EH (cell line): ENCODE measurements around the gene ZYG11B.
"Not testable (repeated sequence)": the region's sequence is repeated elsewhere in the genome, so short reads cannot be mapped to it uniquely, and the experiment has no call there.

Experiments used
- DNase-seq: peaks from one replicate; pipeline ENCODE4 v3.0.0-alpha.2; 2015; ENCODE audit warnings: low read depth

Gene ZYG11B

DNA sequence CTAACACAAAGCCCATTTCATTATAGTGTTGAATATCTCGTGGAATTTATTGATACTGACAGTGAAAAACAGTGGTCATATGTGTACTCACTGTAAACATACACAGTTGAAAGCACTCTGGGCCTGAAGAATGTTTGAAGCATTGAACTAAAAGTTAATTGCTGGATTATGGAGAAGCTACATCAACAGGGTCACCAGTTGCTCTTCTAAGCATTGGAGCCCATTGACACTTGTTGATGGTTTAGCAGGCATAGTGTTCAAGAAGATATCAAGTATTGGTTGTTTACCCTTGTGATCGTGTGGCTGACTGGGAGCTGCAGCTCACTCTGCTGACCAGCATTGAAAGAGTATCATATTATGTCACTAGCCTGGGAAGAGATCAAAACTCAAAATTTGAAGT, 126.6 kb downstream of the ZYG11B start:
- DNase-seq: no peak

DNA sequence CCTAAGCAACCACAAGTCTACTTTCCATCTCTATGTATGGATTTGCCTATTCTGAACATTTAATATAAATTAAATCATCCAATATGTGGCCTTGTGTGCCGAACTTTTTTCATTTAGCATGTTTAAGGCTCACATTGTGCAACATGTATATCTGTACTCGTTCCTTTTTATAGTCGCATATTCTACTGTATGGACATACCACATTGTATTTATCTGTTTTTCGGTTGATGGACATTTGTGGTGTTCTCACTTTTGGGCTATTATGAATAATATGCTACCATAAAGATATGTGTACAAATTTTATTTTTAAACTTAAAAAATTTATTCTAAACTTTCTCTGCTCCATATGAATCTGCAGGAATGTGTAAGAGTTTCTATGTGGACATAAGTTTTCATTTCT, 129.3 kb downstream of the ZYG11B start:
- no peak for DNase-seq

DNA sequence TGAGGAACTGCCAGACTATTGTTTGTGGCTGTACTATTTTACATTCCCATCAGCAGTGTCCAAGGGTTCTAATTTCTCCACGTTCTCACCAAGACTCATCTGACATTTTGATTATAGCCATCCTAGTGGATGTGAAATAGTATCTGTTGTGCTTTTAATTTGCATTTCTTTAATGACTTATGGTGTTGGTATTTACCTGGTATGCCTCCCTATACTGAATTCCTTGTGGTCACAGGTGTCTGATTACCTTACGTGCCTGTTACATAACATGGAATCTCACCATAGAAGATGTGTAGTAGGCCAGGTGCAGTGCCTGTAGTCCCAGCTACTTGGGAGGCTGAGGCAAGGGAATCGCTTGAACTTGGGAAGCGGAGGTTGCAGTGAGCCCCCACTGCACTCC, 129.8 kb downstream of the ZYG11B start:
- DNase-seq: no peak

DNA sequence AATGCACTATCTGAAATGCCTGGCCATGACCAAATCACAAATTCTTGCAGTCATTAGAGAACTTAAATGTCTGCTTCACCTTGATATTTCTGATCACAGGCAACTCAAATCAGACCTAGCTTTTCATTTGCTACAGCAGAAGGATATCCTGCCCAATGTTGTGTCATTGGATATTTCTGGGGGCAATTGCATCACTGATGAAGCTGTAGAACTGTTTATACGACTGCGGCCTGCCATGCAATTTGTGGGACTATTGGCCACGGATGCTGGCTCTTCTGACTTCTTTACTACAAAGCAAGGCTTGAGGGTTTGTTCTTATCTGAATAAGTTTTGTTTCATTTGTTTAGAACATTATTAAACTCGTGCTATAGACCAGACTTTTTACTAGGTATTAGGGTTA, 131.2 kb downstream of the ZYG11B start:
- no peak for DNase-seq

DNA sequence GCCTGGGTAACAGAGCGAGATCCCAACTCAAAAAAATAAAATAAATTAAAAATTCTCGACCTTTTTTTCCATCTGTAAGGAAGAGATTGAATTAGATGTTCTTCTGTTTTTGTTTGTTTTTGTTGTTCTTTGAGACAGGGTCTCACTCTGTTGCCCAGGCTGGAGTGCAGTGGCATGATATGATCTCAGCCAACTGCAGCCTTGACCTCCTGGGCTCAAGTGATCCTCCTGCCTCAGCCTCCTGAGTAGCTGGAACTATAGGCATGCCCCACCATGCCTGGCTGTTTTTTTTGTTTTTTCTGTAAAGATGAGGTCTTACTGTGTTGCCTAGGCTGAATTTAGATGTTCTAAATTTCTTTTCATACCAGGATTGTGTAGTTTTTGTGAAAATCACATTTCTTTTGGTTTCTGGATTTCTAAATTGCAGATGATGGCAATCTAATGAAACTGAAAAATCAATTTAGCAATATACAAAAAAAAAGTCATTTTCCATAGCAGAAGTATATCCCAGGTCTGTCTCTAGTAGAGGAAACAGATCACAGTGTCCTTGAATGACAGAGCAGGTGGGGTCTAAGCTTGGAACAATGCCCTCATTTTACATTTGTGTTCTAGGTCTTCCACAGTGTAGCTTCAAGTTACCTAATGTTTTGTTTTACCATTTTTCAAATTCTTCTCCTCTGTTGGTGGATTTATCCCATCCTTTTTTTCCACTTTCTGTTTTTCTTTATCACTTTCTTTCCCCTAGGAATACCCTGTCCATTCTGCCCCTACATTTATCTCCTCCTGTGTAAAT, 136.6 kb downstream of the ZYG11B start:
- no peak for DNase-seq

DNA sequence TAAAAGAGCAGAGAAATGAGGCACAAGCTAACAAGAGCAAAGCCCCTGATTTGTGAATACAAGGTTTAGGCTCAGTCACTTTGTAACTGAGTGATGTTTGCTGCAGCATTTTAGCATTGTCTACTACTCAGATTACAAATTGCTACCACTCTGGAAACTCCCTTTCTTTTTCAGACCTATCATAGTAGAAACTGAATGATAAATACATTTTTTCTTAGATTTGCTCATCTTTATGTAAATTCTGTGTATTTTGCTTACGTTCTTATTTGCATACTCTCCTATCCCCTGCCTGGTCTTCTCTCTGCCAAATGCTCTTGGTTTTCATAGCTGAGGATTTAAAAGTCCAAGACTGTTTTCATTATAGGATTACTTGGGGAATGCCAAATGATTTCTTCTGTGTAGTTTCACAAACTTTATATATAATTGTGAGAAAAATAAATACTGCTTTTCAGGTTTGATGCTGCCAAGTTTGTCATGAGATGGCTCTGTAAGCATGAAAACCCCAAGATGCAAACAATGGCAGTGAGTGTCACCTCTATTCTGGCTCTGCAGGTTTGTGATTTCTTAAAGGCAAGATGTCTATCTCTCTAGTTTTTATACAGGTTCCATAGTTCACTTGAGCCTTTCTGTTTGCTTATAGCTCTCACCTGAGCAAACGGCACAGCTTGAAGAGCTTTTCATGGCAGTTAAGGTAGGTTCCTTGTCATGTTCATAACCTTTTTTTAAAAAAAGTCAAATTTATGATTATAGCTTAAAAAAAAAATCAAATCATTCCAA, 141.0 kb downstream of the ZYG11B start:
- DNase-seq: no peak

DNA sequence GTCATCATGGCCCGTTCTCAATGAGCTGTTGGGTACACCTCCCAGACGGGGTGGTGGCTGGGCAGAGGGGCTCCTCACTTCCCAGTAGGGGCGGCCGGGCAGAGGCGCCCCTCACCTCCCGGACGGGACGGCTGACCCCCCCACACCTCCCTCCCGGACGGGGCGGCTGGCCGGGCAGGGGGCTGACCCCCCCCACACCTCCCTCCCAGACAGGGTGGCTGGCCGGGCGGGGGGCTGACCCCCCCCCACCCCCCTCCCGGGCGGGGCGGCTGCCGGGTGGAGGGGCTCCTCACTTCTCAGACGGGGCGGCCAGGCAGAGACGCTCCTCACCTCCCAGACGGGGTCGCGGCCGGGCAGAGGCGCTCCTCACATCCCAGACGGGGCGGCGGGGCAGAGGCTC, 143.5 kb downstream of the ZYG11B start:
- DNase-seq: not testable (repeated sequence)

DNA sequence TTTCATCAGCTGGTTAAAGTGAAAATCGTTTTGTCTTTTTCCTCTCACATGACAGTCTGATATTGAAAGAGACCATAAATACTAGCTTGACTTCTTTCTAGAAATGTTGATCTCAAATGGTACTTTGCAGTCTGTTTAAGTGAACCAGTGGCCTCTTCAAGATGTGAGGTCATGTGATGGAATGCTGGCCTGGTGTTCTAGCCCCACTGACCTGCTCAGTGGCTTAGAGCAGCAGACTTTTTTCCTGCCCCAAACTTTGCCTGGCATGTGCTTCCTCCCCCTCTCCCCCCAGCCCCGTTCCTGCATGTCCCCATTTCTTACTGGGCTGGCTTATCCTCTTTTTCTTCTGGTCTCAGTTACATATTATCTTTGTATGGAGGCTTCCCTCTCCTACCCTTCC, 150.6 kb downstream of the ZYG11B start:
- DNase-seq: no peak
